Measurements from ENCODE around the gene VEPH1. TPM values are rescaled to one million over a fixed set of nuclear protein-coding genes. Genes with fewer than 3 reads are reported as not detected.

Gene VEPH1
- total RNA-seq, 1 experiment from 2014 or later, result 42.3 TPM

DNA sequence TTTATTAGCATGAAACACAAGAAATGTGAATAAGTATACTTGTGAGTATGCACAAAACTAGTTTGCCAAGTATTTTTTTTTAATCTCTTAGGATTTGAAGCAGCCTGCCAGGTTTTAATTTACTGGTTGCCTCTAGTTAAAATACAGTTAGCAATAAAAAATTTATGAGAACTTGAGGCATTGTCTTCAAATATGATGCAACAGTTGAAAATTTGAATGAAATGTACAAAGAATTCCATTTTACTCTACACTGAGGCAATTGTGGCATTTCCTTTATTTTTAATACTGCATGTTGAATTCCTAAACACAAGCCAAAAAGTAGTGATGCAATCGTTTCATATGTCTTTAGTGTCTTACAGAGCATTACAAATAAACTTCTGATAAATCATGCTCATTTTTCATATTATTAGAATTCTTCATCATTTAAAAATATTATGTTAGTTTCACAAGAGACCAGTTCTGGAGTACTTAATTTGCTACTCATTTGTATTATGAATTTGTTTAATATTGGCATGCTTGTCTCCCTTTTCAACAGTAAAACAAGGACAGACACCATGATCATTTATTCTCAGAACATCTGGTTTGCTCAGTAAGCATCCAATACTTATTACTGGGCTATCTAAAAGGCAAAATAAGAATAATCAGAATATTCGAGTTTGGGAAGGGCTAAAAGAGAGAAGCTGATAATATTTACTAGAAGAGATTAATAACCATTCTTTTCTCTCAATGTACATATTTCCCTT is 191.4 kb downstream of the VEPH1 start:
- peak; percentile 36 for DNase-seq (ENCODE audit: low read depth, low spot score)
- in situ Hi-C loops (cut with HindIII; ENCODE audit: low pct_unique_long_range_greater_than_20kb, low sequenced_read_pairs), result no loop called here

DNA sequence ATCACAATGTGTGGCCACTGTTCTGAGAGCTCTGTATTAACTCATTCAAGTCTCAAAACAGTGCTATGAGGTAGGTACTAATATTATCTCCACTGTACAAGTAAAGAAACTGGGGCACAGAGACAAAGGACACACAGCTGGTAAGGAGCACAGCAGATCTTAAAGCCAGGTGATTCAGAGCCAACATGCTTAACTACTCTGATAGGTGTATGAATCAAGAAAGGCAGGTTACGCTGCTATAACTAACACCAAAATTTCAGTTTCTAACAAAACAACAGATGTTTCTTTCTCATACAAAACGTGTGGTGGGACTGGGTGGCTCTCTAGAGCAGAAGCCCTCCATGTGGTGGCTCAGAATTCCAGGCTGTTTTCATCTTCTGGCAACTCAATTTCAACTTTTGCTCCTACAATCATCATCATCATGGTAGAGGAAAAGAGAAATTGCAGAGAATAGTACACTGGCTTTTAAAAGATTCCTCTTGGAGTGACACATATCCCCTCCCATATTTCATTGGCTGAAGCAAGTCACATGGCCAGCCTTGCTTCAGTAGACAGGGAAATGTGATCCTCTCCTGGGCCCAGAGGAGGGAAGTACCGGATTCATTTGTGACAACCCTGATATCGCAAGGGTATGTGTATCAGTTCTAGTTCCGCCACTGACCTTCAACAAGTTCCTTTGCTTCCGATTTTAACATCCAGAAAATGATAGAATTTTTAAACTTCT is 192.7 kb downstream of the VEPH1 start:
- DNase-seq (ENCODE audit: low read depth, low spot score), result no peak
- in situ Hi-C loops (cut with HindIII; ENCODE audit: low pct_unique_long_range_greater_than_20kb, low sequenced_read_pairs), result no loop called here

DNA sequence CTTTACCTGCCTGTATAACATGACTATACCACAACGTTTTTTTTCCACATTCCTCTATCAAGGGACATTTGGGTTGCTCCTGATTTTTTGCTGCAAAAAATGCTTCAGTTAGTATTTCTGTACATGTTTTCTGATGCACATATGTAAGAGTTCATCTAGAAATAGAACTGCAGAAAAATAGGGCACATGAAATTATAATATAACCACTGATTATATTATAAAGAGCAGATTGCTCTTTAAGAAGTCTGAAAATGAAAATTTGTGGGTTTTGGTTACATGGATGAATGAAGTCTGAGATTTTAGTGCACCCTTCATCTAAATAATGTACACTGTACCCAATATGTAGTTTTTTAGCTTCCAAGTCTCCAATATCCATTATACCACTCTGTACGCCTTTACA is 196.7 kb downstream of the VEPH1 start:
- in situ Hi-C loops (cut with HindIII; ENCODE audit: low pct_unique_long_range_greater_than_20kb, low sequenced_read_pairs), result no loop called here

GRCh38 chr3:157305392-157305791 is 197.8 kb downstream of the VEPH1 start:
- no peak for DNase-seq (ENCODE audit: low read depth, low spot score)
- in situ Hi-C loops (cut with HindIII; ENCODE audit: low pct_unique_long_range_greater_than_20kb, low sequenced_read_pairs), result no loop called here

More for the DNA sequence above, 196.7 kb downstream of the VEPH1 start:
- DNase-seq (ENCODE audit: low read depth, low spot score), result no peak

DNA sequence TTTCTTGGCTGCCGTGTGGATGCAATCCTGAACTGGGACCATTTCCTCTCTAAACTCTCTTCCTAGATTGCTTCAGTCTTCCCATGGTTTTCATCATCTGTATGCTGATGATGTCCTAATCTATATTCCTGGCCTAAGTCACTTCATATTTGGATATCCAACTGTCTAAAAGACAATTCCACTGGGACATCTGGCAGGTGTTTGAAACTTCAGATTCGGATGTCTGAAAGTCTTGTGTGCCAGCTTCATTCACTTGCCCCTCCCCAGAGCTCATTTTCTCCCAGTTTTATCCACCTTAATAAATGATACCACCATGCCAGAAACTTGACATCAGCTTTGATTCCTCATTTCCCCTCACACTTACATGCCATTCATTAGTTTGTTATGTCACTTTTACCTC is 201.5 kb downstream of the VEPH1 start:
- in situ Hi-C loops (cut with HindIII; ENCODE audit: low pct_unique_long_range_greater_than_20kb, low sequenced_read_pairs), result no loop called here
- no peak for DNase-seq (ENCODE audit: low read depth, low spot score)

- DNase-seq (ENCODE audit: low read depth, low spot score), result no peak
- in situ Hi-C loops (cut with HindIII; ENCODE audit: low pct_unique_long_range_greater_than_20kb, low sequenced_read_pairs), result no loop called here
These were observed 202.1 kb downstream of the VEPH1 start for GRCh38 chr3:157300981-157301663.

DNA sequence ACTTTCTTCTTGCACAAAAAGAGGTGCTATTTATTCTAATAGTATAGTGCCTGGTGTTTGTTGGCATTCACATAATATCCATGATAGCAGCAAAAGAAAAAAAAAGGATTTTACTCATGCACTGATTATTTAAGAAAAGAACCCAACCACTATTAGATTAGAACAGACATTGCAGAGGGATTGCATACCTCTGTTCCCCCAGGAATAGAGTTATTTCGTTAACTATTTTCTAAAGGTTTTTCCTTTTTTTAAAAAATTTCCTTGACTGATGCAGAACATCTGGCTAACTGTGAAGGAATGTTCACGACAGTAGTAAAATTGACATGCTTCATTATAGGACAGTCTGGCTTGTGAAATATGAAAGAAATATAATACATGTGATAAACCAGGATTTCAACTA is 203.1 kb downstream of the VEPH1 start:
- DNase-seq (ENCODE audit: low read depth, low spot score), result no peak
- in situ Hi-C loops (cut with HindIII; ENCODE audit: low pct_unique_long_range_greater_than_20kb, low sequenced_read_pairs), result no loop called here

- in situ Hi-C loops (cut with HindIII; ENCODE audit: low pct_unique_long_range_greater_than_20kb, low sequenced_read_pairs), result no loop called here
- no peak for DNase-seq (ENCODE audit: low read depth, low spot score)
These were observed 205.8 kb downstream of the VEPH1 start for GRCh38 chr3:157297328-157297915.

DNA sequence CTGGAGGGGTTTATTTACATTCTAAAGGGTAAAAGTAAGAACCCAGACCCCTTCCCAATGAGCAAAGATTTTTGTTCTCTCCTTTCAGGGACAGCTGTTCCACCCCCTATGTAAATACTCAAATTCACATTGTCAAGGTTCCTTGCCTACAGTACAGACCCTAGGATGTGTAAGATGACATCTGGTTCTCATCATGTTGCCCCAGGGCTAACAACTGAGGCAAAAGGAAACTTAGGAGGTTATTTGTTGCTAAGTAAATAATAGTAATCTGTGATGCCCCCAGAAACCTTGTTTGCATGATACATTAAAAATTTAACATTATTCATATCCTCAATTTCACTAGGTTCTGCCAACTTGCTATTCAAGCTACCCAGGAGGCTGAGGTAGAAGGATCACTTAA is 208.3 kb downstream of the VEPH1 start:
- DNase-seq (ENCODE audit: low read depth, low spot score), result no peak
- in situ Hi-C loops (cut with HindIII; ENCODE audit: low pct_unique_long_range_greater_than_20kb, low sequenced_read_pairs), result no loop called here

- DNase-seq (ENCODE audit: low read depth, low spot score), result no peak
- in situ Hi-C loops (cut with HindIII; ENCODE audit: low pct_unique_long_range_greater_than_20kb, low sequenced_read_pairs), result no loop called here
These were observed 208.7 kb downstream of the VEPH1 start for GRCh38 chr3:157294491-157294890.

GRCh38 chr3:157290766-157291165 is 212.4 kb downstream of the VEPH1 start:
- DNase-seq (ENCODE audit: low read depth, low spot score), result no peak
- in situ Hi-C loops (cut with HindIII; ENCODE audit: low pct_unique_long_range_greater_than_20kb, low sequenced_read_pairs), result no loop called here

DNA sequence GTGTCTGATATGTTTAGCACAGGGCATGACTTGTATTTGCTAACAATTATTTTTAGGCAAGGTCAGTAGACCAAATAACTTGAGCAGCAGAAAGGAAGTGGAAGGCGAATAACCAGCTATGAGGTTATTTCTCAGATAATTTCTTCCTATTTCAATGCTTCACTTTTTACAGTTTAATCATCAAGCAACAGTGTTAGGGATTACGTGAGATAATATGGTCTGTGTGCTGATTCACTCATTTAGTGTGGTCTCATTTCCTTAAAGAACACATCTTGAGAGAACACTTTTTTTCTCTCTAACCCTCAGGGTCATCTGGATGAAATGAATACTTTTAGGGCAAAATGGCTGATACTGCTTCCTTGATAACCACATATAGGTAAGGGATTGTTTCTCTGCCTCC is 217.2 kb downstream of the VEPH1 start:
- in situ Hi-C loops (cut with HindIII; ENCODE audit: low pct_unique_long_range_greater_than_20kb, low sequenced_read_pairs), result no loop called here
- DNase-seq (ENCODE audit: low read depth, low spot score), result no peak

DNA sequence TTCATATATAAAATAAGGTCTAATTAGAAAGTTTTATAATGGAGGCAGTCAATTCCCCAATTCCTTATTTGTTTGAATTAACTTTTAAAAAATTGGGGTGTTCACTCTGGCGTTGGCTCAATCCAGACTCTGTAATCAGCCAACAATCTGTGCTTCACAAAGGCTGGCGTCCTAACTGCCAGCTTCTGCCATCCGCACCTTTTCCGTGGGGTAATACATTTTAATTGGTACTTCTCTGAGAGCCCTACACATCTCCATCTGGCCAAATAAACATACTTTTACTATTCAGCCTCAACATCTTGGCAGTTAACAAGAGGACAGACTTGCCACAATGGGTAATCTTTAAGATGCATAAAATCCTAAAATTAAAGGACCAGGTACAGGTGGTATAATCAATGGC is 218.1 kb downstream of the VEPH1 start:
- in situ Hi-C loops (cut with HindIII; ENCODE audit: low pct_unique_long_range_greater_than_20kb, low sequenced_read_pairs), result no loop called here
- no peak for DNase-seq (ENCODE audit: low read depth, low spot score)

DNA sequence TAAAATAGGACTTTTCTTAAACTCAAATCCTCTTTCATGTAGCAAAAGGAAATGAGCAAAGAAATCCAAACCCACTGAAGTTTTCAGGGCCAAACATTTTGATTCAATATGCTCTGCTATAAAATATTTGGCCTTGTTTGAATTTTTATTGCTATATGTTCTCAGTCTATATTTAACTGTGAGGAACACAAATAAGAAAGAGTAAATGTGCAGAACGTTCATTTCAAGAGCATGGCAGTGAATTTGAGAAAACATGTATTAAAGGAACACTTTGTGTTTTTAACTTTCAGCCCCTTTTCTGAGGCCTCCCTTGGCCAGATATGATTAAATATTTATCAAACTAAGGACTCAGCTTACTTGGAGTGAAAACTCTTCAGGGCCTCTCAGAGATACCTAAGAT is 218.5 kb downstream of the VEPH1 start:
- no peak for DNase-seq (ENCODE audit: low read depth, low spot score)
- in situ Hi-C loops (cut with HindIII; ENCODE audit: low pct_unique_long_range_greater_than_20kb, low sequenced_read_pairs), result no loop called here

DNA sequence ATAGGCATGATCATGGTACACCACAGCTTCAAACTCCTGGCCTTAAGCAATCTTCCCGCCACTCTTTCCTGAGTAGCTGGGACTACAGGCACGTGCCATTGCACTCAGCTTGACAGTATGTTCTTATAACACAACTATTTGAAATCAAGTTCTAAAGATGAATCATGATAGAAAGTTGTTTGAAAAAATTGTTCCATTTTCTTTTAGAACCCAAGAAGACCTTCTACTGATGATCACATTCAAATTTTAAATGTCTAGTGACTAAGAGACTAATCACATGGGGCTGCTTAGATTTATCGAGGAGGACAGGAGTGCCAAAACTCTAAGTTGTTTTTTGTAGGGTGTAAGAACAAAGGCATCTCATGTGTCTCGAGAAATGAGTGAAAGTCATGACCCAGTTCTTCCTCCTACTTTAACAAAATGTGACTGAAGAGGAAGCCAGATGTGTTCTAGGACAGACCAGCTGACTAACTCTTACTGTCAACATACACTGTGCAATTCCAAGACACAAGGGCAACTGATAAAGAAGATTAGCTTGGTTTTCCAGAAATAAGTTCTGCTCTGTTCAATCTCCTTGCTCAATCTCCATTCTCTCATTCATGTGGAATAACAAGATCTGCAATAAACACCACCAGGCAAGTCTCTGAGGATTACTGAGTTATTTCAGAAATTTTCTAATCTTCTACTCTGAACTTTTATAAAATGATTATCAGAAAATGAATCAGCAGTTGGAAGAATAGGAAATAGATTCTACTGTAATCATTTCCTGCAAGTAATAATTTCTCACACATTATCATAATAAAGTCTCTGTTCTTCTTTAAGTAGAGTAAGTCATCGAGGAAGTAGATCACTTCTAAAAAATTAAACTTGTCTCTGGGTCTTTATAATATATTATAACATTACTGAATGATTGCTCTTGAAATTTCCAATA is 220.7 kb downstream of the VEPH1 start:
- peak; percentile 88 for DNase-seq (ENCODE audit: low read depth, low spot score)
- in situ Hi-C loops (cut with HindIII; ENCODE audit: low pct_unique_long_range_greater_than_20kb, low sequenced_read_pairs), result no loop called here

GRCh38 chr3:157280786-157281185 is 222.4 kb downstream of the VEPH1 start:
- in situ Hi-C loops (cut with HindIII; ENCODE audit: low pct_unique_long_range_greater_than_20kb, low sequenced_read_pairs), result no loop called here
- no peak for DNase-seq (ENCODE audit: low read depth, low spot score)

- DNase-seq (ENCODE audit: low read depth, low spot score), result no peak
- in situ Hi-C loops (cut with HindIII; ENCODE audit: low pct_unique_long_range_greater_than_20kb, low sequenced_read_pairs), result no loop called here
These were observed 222.9 kb downstream of the VEPH1 start for GRCh38 chr3:157280354-157280753.

Measured in SK-MEL-5 (cell line).